NCI-H69 (cell line): ENCODE data around the gene DPP3.

Source experiments
- DNase-seq: peaks from one replicate; lab custom pipeline; 2025; lab: John Stamatoyannopoulos, UW

DPP3 gene

GRCh38 chr11:66556086-66556485, 75.9 kb downstream of the DPP3 start:
- peak; percentile 66 for DNase-seq

GRCh38 chr11:66557733-66558326, 77.6 kb downstream of the DPP3 start:
- no peak for DNase-seq
